A549 (cell line): ENCODE data around the gene ITGA8. TPM values are rescaled to one million over a fixed set of nuclear protein-coding genes. Genes with fewer than 3 reads are reported as not detected.

Source experiments
- ATAC-seq, 2 experiments: fragments of 200-7000 bp in 1 of 2; fragments of >200 bp in 1 of 2; cut with Nextera tagmentation in 1 of 2; cut with Tn5 transposase in 1 of 2; 3 replicates each; pipeline versions ENCODE4 v1.8.0 to v1.9.1; 2018 to 2020; ENCODE audit warnings: mild to moderate bottlenecking in 1 of 2, moderate library complexity in 1 of 2
- CTCF ChIA-PET: fragments of 300-600 bp; sonication (Branson Sonifier 250); formaldehyde crosslinking; extraction: SDS; loops from one replicate; lab custom pipeline; 2021; ENCODE audit warnings: antibody characterized with exemption, inconsistent platforms; lab: Yijun Ruan, JAX
- POLR2A ChIA-PET: fragments of 350-600 bp; formaldehyde crosslinking; extraction: SDS; loops from one replicate; lab custom pipeline; 2021; ENCODE audit warnings: antibody characterized with exemption, inconsistent platforms; lab: Yijun Ruan, JAX
- DNase-seq, 2 experiments: peaks; one replicate each; pipeline versions ENCODE4 v3.0.0 to v3.0.0-alpha.2; 2011 to 2016; ENCODE audit warnings: low read depth in 1 of 2, low spot score in 1 of 2
- FAIRE-seq: peaks from 2 replicates; lab custom pipeline; 2011; peaks lifted over from hg19 to GRCh38; lab: Jason Lieb, UNC
- H3K27ac ChIP-seq, 2 experiments: fragments of >200 bp; sonication (Bioruptor Twin); formaldehyde crosslinking; 3 replicates each; pipeline ENCODE4 v1.5.1; 2016 to 2017
- H3K4me1 ChIP-seq: fragments of >200 bp; sonication (Bioruptor Twin); formaldehyde crosslinking; 3 replicates; pipeline ENCODE4 v1.6.1; 2016
- H3K4me2 ChIP-seq: fragments of >200 bp; sonication (Bioruptor Twin); formaldehyde crosslinking; 3 replicates; pipeline ENCODE4 v1.6.1; 2016
- H3K4me3 ChIP-seq: fragments of >200 bp; sonication (Bioruptor Twin); formaldehyde crosslinking; 3 replicates; pipeline ENCODE4 v1.5.1; 2016
- H3K9me3 ChIP-seq: fragments of >200 bp; sonication (Bioruptor Twin); formaldehyde crosslinking; 3 replicates; pipeline ENCODE4 v1.6.1; 2016
- ATOH8 ChIP-seq: fragments of 250-450 bp; sonication (Bioruptor Pico); IDR thresholded peaks from 2 replicates; pipeline ENCODE4 v1.5.0; 2020; ENCODE audit warnings: low read depth, mild to moderate bottlenecking, moderate library complexity
- BCL3 ChIP-seq: fragments of >200 bp; sonication (Bioruptor Twin); formaldehyde crosslinking; IDR thresholded peaks from 3 replicates; pipeline ENCODE4 v1.6.1; 2016
- EHF ChIP-seq: fragments of 250-450 bp; sonication (Bioruptor Pico); IDR thresholded peaks from 2 replicates; pipeline ENCODE4 v1.5.0; 2020; ENCODE audit warnings: mild to moderate bottlenecking
- EHMT2 ChIP-seq: fragments of 200-600 bp; sonication (generic); IDR thresholded peaks from 2 replicates; pipeline ENCODE4 v1.6.1; 2016; ENCODE audit warnings: antibody characterized with exemption, low read depth, mild to moderate bottlenecking, moderate library complexity
- FOXS1 ChIP-seq: fragments of 250-450 bp; sonication (Bioruptor Pico); IDR thresholded peaks from 2 replicates; pipeline ENCODE4 v1.5.0; 2020; ENCODE audit warnings: mild to moderate bottlenecking, moderate library complexity
- HDAC2 ChIP-seq: fragments of 200-600 bp; sonication (generic); IDR thresholded peaks from 2 replicates; pipeline ENCODE4 v1.6.1; 2016
- HEYL ChIP-seq: fragments of 250-450 bp; sonication (Bioruptor Pico); IDR thresholded peaks from 2 replicates; pipeline ENCODE4 v1.8.0; 2021; ENCODE audit warnings: mild to moderate bottlenecking, moderate library complexity
- HOXB13 ChIP-seq: fragments of 250-450 bp; sonication (Bioruptor Pico); IDR thresholded peaks from 2 replicates; pipeline ENCODE4 v1.5.0; 2020; ENCODE audit warnings: low read depth, mild to moderate bottlenecking, moderate library complexity
- JUNB ChIP-seq: fragments of >200 bp; sonication (Bioruptor Twin); formaldehyde crosslinking; IDR thresholded peaks from 2 replicates; pipeline ENCODE4 v1.6.1; 2016
- KDM5A ChIP-seq: fragments of 200-600 bp; sonication (generic); IDR thresholded peaks from 2 replicates; pipeline ENCODE4 v1.6.1; 2016; ENCODE audit warnings: antibody characterized with exemption, mild to moderate bottlenecking
- MAX ChIP-seq: IDR thresholded peaks from 2 replicates; pipeline ENCODE4 v1.6.1; 2012
- MYC ChIP-seq: IDR thresholded peaks from 2 replicates; pipeline ENCODE4 v1.6.1; 2012; ENCODE audit warnings: mild to moderate bottlenecking, inconsistent platforms, low read length, improper control_type of control experiment, borderline replicate concordance
- NFE2L2 ChIP-seq: fragments of 150-350 bp; conservative IDR thresholded peaks from 2 replicates; pipeline ENCODE4 v1.6.1; 2014; ENCODE audit warnings: low read length
- NPAS2 ChIP-seq: fragments of 250-450 bp; sonication (Bioruptor Pico); IDR thresholded peaks from 2 replicates; pipeline ENCODE4 v1.8.0; 2022; ENCODE audit warnings: mild to moderate bottlenecking, moderate library complexity, borderline replicate concordance
- PHF8 ChIP-seq: fragments of 200-600 bp; sonication (generic); IDR thresholded peaks from 2 replicates; pipeline ENCODE4 v1.6.1; 2016; ENCODE audit warnings: low read depth, mild to moderate bottlenecking, antibody characterized with exemption, moderate library complexity, borderline replicate concordance
- POLR2AphosphoS2 ChIP-seq: conservative IDR thresholded peaks from 2 replicates; pipeline ENCODE4 v1.6.1; 2012; ENCODE audit warnings: low read length, improper control_type of control experiment, inconsistent platforms
- RARB ChIP-seq: fragments of 250-450 bp; sonication (Bioruptor Pico); IDR thresholded peaks from 2 replicates; pipeline ENCODE4 v1.8.0; 2021; ENCODE audit warnings: mild to moderate bottlenecking, moderate library complexity
- RCOR1 ChIP-seq: fragments of 150-350 bp; IDR thresholded peaks from 2 replicates; pipeline ENCODE4 v1.6.1; 2014; ENCODE audit warnings: antibody characterized with exemption, low read length, low read depth
- RFX5 ChIP-seq: fragments of 450-650 bp; IDR thresholded peaks from 2 replicates; pipeline ENCODE4 v1.7.1; 2014; ENCODE audit warnings: antibody characterized with exemption, mild to moderate bottlenecking, moderate library complexity
- RNF2 ChIP-seq: fragments of 200-600 bp; sonication (generic); IDR thresholded peaks from 2 replicates; pipeline ENCODE4 v1.6.1; 2016; ENCODE audit warnings: low read depth, mild to moderate bottlenecking, antibody characterized with exemption, moderate library complexity, borderline replicate concordance
- SMC3 ChIP-seq: fragments of >200 bp; sonication (Bioruptor Twin); formaldehyde crosslinking; IDR thresholded peaks from 3 replicates; pipeline ENCODE4 v1.6.1; 2018; ENCODE audit warnings: inconsistent platforms
- ZSCAN20 ChIP-seq: fragments of 250-450 bp; sonication (Bioruptor Pico); IDR thresholded peaks from 2 replicates; pipeline ENCODE4 v1.8.0; 2022; ENCODE audit warnings: mild to moderate bottlenecking, moderate library complexity
- WGBS: methylation state at CpG from one replicate; pipeline ENCODE4 v1.1.6; 2017; ENCODE audit errors: missing lambda C conversion rate; 5-methylcytosine and 5-hydroxymethylcytosine counted together
- polyA plus RNA-seq, 4 experiments: library from polyadenylated mRNA; depleted of rRNA in 3 of 4; stranded (reverse); fragments of >200 nt; fragmentation: RNase III in 1 of 4; extraction: RNeasy Plus Mini Kit Qiagen cat#74134 plus additional on column Dnase treatment in 1 of 4; gene quantifications; 2 replicates in 3 of 4; 3 replicates in 1 of 4; pipeline ENCODE4 v1.2.3, GENCODE V29; 2011 to 2017
- TF ChIP-seq, protein P1 (sequence below): fragments of 200-600 bp; sonication (generic); IDR thresholded peaks from 2 replicates; pipeline ENCODE4 v1.6.1; 2016; ENCODE audit warnings: antibody characterized with exemption, mild to moderate bottlenecking, moderate library complexity
- TF ChIP-seq, protein P2 (sequence below): fragments of >200 bp; sonication (Bioruptor Twin); formaldehyde crosslinking; IDR thresholded peaks from 2 replicates; pipeline ENCODE4 v1.6.1; 2016

ITGA8 gene
- polyA plus RNA-seq, 2 of the 4 experiments (the other 2 are of a cell fraction): 0.12 TPM; not detected in 1

GRCh38 chr10:15579605-15580004 is 140.1 kb downstream of the ITGA8 start:
- ATAC-seq (no peak), FAIRE-seq (no peak), DNase-seq (no peak)
- Histone ChIP-seq H3K4me2 (no peak overlapping the region), H3K27ac (no peak overlapping the region), H3K4me3 (no peak overlapping the region), H3K4me1 (no peaks in the 10 kb centered on the region), H3K9me3 (no peaks in the 10 kb centered on the region)
- TF ChIP-seq HOXB13 (CRISPR knock-in tag) (no peak), ATOH8 (no peak), RFX5 (no peak), FOXS1 (CRISPR knock-in tag) (no peak), SMC3 (no peak), RNF2 (no peak), RCOR1 (no peak), KDM5A (no peak), NPAS2 (CRISPR knock-in tag) (no peak), EHMT2 (no peak), EHF (no peak), MAX (no peak), HEYL (CRISPR knock-in tag) (no peak), MYC (no peak)
- TF ChIP-seq, protein P1, sequence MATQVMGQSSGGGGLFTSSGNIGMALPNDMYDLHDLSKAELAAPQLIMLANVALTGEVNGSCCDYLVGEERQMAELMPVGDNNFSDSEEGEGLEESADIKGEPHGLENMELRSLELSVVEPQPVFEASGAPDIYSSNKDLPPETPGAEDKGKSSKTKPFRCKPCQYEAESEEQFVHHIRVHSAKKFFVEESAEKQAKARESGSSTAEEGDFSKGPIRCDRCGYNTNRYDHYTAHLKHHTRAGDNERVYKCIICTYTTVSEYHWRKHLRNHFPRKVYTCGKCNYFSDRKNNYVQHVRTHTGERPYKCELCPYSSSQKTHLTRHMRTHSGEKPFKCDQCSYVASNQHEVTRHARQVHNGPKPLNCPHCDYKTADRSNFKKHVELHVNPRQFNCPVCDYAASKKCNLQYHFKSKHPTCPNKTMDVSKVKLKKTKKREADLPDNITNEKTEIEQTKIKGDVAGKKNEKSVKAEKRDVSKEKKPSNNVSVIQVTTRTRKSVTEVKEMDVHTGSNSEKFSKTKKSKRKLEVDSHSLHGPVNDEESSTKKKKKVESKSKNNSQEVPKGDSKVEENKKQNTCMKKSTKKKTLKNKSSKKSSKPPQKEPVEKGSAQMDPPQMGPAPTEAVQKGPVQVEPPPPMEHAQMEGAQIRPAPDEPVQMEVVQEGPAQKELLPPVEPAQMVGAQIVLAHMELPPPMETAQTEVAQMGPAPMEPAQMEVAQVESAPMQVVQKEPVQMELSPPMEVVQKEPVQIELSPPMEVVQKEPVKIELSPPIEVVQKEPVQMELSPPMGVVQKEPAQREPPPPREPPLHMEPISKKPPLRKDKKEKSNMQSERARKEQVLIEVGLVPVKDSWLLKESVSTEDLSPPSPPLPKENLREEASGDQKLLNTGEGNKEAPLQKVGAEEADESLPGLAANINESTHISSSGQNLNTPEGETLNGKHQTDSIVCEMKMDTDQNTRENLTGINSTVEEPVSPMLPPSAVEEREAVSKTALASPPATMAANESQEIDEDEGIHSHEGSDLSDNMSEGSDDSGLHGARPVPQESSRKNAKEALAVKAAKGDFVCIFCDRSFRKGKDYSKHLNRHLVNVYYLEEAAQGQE: no peak
- TF ChIP-seq, protein P2, sequence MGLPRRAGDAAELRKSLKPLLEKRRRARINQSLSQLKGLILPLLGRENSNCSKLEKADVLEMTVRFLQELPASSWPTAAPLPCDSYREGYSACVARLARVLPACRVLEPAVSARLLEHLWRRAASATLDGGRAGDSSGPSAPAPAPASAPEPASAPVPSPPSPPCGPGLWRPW: no peak
- CTCF ChIA-PET: no interaction called here
- POLR2A ChIA-PET: no interaction called here
- 2% methylated on average over 4 of the region's 4 CpGs for WGBS

DNA sequence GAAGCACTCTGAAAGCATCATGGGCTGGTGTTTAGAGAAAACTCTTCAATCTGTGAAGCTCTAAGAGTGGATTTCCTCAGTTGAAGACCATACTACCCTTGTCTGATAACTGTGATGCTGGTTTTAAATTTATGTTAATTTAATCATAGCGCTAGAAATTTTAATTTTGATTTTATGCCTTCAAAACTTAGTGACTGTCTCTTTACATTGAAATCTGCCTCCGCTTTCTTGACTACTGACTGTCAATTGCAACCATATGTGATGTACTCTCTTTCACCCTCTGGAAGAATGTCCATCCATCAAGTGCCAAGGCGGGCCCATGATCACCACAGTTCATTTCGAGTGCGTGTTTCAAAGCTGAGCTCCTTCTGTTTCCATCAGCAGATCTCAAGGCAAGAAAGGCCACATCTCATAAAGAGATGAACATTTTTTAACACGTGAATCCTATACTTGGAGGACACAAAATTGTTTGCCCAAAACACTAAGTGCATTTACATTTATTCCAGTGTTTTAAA is 147.1 kb downstream of the ITGA8 start:
- no peak for FAIRE-seq
- no peak for TF ChIP-seq BCL3
- no peak for TF ChIP-seq POLR2AphosphoS2
- no peak for TF ChIP-seq EHMT2
- no peak for TF ChIP-seq ZSCAN20 (CRISPR knock-in tag)
- no peak for TF ChIP-seq NFE2L2
- no peak for TF ChIP-seq PHF8
- no peak for TF ChIP-seq KDM5A
- TF ChIP-seq MYC: no peak
- no peak for TF ChIP-seq RARB
- TF ChIP-seq HEYL (CRISPR knock-in tag): no peak
- TF ChIP-seq JUNB: no peak
- no peak for TF ChIP-seq HOXB13 (CRISPR knock-in tag)
- no peak for TF ChIP-seq HDAC2
- H3K27ac ChIP-seq: no peak overlapping the region
- CTCF ChIA-PET: interaction anchor here (0.8 kb wide), 1 partner anchor 12 kb away, joined by 3 read pairs; no protein-coding TSS in a partner anchor
- H3K4me1 ChIP-seq: no peaks in the 10 kb centered on the region
- POLR2A ChIA-PET: no interaction called here
- DNase-seq: no peak
- no peak for ATAC-seq
- no peak overlapping the region for H3K4me2 ChIP-seq
- WGBS: 43% methylated on average over 6 of the region's 6 CpGs
- no peaks in the 10 kb centered on the region for H3K9me3 ChIP-seq
- H3K4me3 ChIP-seq: no peak overlapping the region
